Measurements from ENCODE around the gene LRCH3. TPM values are rescaled to one million over a fixed set of nuclear protein-coding genes. Genes with fewer than 3 reads are reported as not detected.

Gene LRCH3
- total RNA-seq, 2 donors from 2014 or later, result 26.7 to 29.0 TPM

GRCh38 chr3:197889204-197889930 is 98.3 kb downstream of the LRCH3 start:
- Histone ChIP-seq H3K4me1 (peaks cover 19% of the 10 kb centered on the region), H3K36me3 (replicated peaks in 1 of 2; ENCODE audit: insufficient read depth in 1 of 2, low read depth in 2 of 2) (no peaks in the 10 kb centered on the region), H3K9me3 (no peaks in the 10 kb centered on the region), H3K27ac (peak overlapping the region; percentile 70 to 82 (median 76)), H3K27me3 (no peaks in the 10 kb centered on the region), H3K4me3 (no peak overlapping the region)
- peak in 3 of 4 donors; percentile 9 to 58 (median 28) for DNase-seq
- no peak for TF ChIP-seq CTCF (IDR thresholded peaks at IDR 0.05)
- peak in 2 of 3 donors; percentile 43 to 47 for TF ChIP-seq POLR2A (IDR thresholded peaks at IDR 0.05)
- ATAC-seq, result peak; percentile 94
- intact Hi-C loops (cut with DNase I), result no loop called here
- WGBS, 2 donors, result 61 to 67% methylated on average over 9 of the region's 9 CpGs

GRCh38 chr3:197890693-197891092 is 99.6 kb downstream of the LRCH3 start:
- intact Hi-C loops (cut with DNase I), result no loop called here
- DNase-seq (no peak), ATAC-seq (no peak)
- H3K4me1 ChIP-seq, result peaks cover 19% of the 10 kb centered on the region
- 89 to 100% methylated on average over 4 of the region's 4 CpGs for WGBS, 2 donors
- peak overlapping the region; percentile 42 to 82 (median 76) for H3K27ac ChIP-seq
- H3K4me3 ChIP-seq, result no peak overlapping the region
- no peaks in the 10 kb centered on the region for H3K27me3 ChIP-seq
- TF ChIP-seq POLR2A (IDR thresholded peaks at IDR 0.05) (no peak), CTCF (IDR thresholded peaks at IDR 0.05) (no peak)
- no peaks in the 10 kb centered on the region for H3K9me3 ChIP-seq
- H3K36me3 ChIP-seq (replicated peaks in 1 of 2; ENCODE audit: insufficient read depth in 1 of 2, low read depth in 2 of 2), result no peaks in the 10 kb centered on the region

- Histone ChIP-seq H3K4me1 (peaks cover 19% of the 10 kb centered on the region), H3K9me3 (no peaks in the 10 kb centered on the region), H3K4me3 (no peak overlapping the region), H3K27ac (no peak overlapping the region), H3K27me3 (no peaks in the 10 kb centered on the region), H3K36me3 (replicated peaks in 1 of 2; ENCODE audit: insufficient read depth in 1 of 2, low read depth in 2 of 2) (no peaks in the 10 kb centered on the region)
- no peak for DNase-seq
- 95 to 96% methylated on average over 5 of the region's 5 CpGs for WGBS, 2 donors
- ATAC-seq, result no peak
- TF ChIP-seq CTCF (IDR thresholded peaks at IDR 0.05) (no peak), POLR2A (IDR thresholded peaks at IDR 0.05) (no peak)
- intact Hi-C loops (cut with DNase I), result no loop called here
Measured at GRCh38 chr3:197892162-197892561, 101.1 kb downstream of the LRCH3 start.

- H3K4me3 ChIP-seq, result no peak overlapping the region
- H3K36me3 ChIP-seq (replicated peaks in 1 of 2; ENCODE audit: insufficient read depth in 1 of 2, low read depth in 2 of 2), result no peaks in the 10 kb centered on the region
- DNase-seq, result no peak
- WGBS, 2 donors, result 92 to 95% methylated on average over 3 of the region's 3 CpGs
- ATAC-seq, result no peak
- H3K27ac ChIP-seq, result no peak overlapping the region
- H3K9me3 ChIP-seq, result no peaks in the 10 kb centered on the region
- TF ChIP-seq CTCF (IDR thresholded peaks at IDR 0.05), result no peak
- peaks cover 6% of the 10 kb centered on the region for H3K4me1 ChIP-seq
- intact Hi-C loops (cut with DNase I), result no loop called here
- H3K27me3 ChIP-seq, result no peaks in the 10 kb centered on the region
Measured at GRCh38 chr3:197896421-197896820, 105.4 kb downstream of the LRCH3 start.
